Lower leg skin (tissue), 4 donors: ENCODE measurements around the gene SLC5A4. TPM values are rescaled to one million over a fixed set of nuclear protein-coding genes. Genes with fewer than 3 reads are reported as not detected.

Experiments
- DNase-seq, 2 donors: peaks; one replicate each; pipeline ENCODE4 v3.0.0-alpha.2; 2019; ENCODE audit warnings: low spot score in 2 of 2
- H3K4me3 ChIP-seq: fragments of 200-600 bp; sonication (generic); 2 replicates; pipeline ENCODE4 v1.5.1; 2017; ENCODE audit warnings: mild to moderate bottlenecking, low read depth; ENCODE audit not compliant: poor library complexity, severe bottlenecking
- POLR2A ChIP-seq, 2 donors: fragments of 450-650 bp; IDR thresholded peaks; one replicate each; pipeline ENCODE4 v1.6.1; 2016 to 2017; ENCODE audit warnings: antibody characterized with exemption in 2 of 2, mild to moderate bottlenecking in 1 of 2, moderate library complexity in 1 of 2
- WGBS, 2 donors: methylation state at CpG; one replicate each; pipeline ENCODE4 v1.1.5; 2018; 5-methylcytosine and 5-hydroxymethylcytosine counted together
- intact Hi-C: fragments of 100-400 bp; cut with DNase I; formaldehyde crosslinking; loops from one replicate; pipeline ENCODE4 v1.15.0; 2023; ENCODE audit warnings: low total_unique reads
- total RNA-seq, 4 donors: library from RNA; depleted of rRNA; stranded (reverse); fragments of >200 nt; gene quantifications; one replicate each; pipeline ENCODE4 v1.1.0, GENCODE V29; 2016
- TF ChIP-seq, protein P1 (sequence below), 3 donors: fragments of 450-650 bp; IDR thresholded peaks; one replicate each; pipeline ENCODE4 v1.5.1; 2016; ENCODE audit warnings: antibody characterized with exemption in 3 of 3, mild to moderate bottlenecking in 3 of 3, moderate library complexity in 2 of 3

Gene SLC5A4
- total RNA-seq, 4 donors from 2014 or later = not detected

GRCh38 chr22:32185821-32186220, 69.3 kb downstream of the SLC5A4 start:
- WGBS, 2 donors = 82 to 89% methylated on average over 3 of the region's 3 CpGs
- DNase-seq = no peak
- no peak for TF ChIP-seq POLR2A (IDR thresholded peaks at IDR 0.05)
- TF ChIP-seq, protein P1, sequence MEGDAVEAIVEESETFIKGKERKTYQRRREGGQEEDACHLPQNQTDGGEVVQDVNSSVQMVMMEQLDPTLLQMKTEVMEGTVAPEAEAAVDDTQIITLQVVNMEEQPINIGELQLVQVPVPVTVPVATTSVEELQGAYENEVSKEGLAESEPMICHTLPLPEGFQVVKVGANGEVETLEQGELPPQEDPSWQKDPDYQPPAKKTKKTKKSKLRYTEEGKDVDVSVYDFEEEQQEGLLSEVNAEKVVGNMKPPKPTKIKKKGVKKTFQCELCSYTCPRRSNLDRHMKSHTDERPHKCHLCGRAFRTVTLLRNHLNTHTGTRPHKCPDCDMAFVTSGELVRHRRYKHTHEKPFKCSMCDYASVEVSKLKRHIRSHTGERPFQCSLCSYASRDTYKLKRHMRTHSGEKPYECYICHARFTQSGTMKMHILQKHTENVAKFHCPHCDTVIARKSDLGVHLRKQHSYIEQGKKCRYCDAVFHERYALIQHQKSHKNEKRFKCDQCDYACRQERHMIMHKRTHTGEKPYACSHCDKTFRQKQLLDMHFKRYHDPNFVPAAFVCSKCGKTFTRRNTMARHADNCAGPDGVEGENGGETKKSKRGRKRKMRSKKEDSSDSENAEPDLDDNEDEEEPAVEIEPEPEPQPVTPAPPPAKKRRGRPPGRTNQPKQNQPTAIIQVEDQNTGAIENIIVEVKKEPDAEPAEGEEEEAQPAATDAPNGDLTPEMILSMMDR (IDR thresholded peaks at IDR 0.05) = no peak
- no peak overlapping the region for H3K4me3 ChIP-seq
- intact Hi-C loops = no loop called here

DNA sequence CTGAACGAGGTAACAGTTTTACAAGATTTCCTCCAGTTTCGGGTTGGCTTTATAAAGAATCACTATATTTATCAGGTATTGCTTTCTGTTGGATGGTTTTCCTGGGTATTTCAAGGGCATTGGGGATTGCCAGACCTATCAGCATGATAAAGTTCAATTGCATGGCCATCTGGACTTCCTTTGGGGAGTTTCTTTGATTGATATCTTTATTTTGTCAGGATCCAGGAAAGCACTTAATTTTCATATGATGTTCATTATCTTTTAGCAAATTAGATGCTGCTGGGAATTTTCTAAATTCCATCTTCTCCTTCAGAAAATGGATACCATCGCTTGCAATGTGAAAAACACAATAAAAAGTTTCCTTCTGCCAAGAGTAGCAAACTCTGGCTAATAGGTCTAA, 71.5 kb downstream of the SLC5A4 start:
- intact Hi-C loops = no loop called here
- TF ChIP-seq, protein P1 (IDR thresholded peaks at IDR 0.05) = no peak
- no peak for TF ChIP-seq POLR2A (IDR thresholded peaks at IDR 0.05)
- DNase-seq = no peak
- H3K4me3 ChIP-seq = no peak overlapping the region
- WGBS, 2 donors = 80% methylated on average over 3 of the region's 3 CpGs

GRCh38 chr22:32181043-32181442, 74.1 kb downstream of the SLC5A4 start:
- intact Hi-C loops = no loop called here
- 80 to 85% methylated on average over 6 of the region's 6 CpGs for WGBS, 2 donors
- no peak overlapping the region for H3K4me3 ChIP-seq
- no peak for DNase-seq
- TF ChIP-seq POLR2A (IDR thresholded peaks at IDR 0.05) = no peak
- TF ChIP-seq, protein P1 (IDR thresholded peaks at IDR 0.05) = no peak

DNA sequence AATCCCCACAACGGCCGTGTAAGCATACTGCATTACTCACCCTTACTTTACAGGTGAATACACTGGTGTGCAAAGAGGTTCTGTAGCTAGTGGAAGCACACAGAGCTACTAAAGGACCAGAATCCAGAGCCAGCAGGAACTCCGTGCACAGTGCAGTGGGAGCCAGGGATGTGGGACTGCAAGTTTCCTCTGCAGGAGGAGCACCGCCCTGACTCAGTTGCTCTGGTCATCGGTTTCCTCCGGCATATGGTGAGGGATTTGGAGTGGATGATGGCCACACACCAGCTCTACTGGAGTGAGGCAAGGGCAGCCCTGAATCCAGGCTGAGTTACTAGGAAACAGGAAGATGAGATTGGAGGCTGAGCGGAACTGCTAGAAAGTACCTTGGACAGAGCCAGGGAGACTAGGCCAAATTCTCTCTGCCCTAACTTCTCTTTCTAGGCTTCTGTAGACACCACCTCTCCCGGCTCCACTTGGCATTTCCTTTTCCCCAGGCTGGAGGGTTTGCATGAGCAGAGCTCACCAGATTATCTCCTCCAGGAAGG, 77.9 kb downstream of the SLC5A4 start:
- DNase-seq = no peak
- intact Hi-C loops = no loop called here
- no peak overlapping the region for H3K4me3 ChIP-seq
- TF ChIP-seq POLR2A (IDR thresholded peaks at IDR 0.05) = no peak
- TF ChIP-seq, protein P1 (IDR thresholded peaks at IDR 0.05) = no peak
- WGBS, 2 donors = 85 to 91% methylated on average over 8 of the region's 8 CpGs

- TF ChIP-seq POLR2A (IDR thresholded peaks at IDR 0.05) = no peak
- TF ChIP-seq, protein P1 (IDR thresholded peaks at IDR 0.05) = no peak
- 8 to 13% methylated on average over 36 to 60 of the region's 73 CpGs for WGBS, 2 donors
- intact Hi-C loops = no loop called here
- no peak for DNase-seq
- no peak overlapping the region for H3K4me3 ChIP-seq
These were observed 79.2 kb downstream of the SLC5A4 start for GRCh38 chr22:32175683-32176644.
